ENCODE measurements around the gene FAM219A. TPM values are rescaled to one million over a fixed set of nuclear protein-coding genes. Genes with fewer than 3 reads are reported as not detected.
"Not testable (repeated sequence)": the region's sequence is repeated elsewhere in the genome, so short reads cannot be mapped to it uniquely, and the experiment has no call there.

Gene FAM219A
- total and polyA plus RNA-seq, 2 experiments from 2014 or later = 9.5 to 15.0 TPM

GRCh38 chr9:34485822-34486221, 27.5 kb upstream of the FAM219A start:
- no peak overlapping the region for H3K4me2 ChIP-seq
- H3K4me3 ChIP-seq = no peak overlapping the region
- no peak for DNase-seq (ENCODE audit: low spot score)
- no peaks in the 10 kb centered on the region for H3K9me3 ChIP-seq (ENCODE audit: low read depth)
- H2AFZ ChIP-seq = no peak overlapping the region
- H3K79me2 ChIP-seq = no peaks in the 10 kb centered on the region
- H3K4me1 ChIP-seq (ENCODE audit: insufficient read depth) = no peaks in the 10 kb centered on the region
- WGBS (ENCODE audit: low lambda C conversion rate, missing lambda C conversion rate) = 76% methylated on average over 6 of the region's 6 CpGs
- H4K20me1 ChIP-seq (ENCODE audit: insufficient read depth, poor library complexity, severe bottlenecking) = no peaks in the 10 kb centered on the region
- no peak overlapping the region for H3K27ac ChIP-seq
- H3K36me3 ChIP-seq (replicated peaks; ENCODE audit: insufficient read depth, low read depth) = no peaks in the 10 kb centered on the region
- H3K9me2 ChIP-seq (replicated peaks; ENCODE audit: insufficient read depth) = no peaks in the 10 kb centered on the region
- TF ChIP-seq, protein P1, sequence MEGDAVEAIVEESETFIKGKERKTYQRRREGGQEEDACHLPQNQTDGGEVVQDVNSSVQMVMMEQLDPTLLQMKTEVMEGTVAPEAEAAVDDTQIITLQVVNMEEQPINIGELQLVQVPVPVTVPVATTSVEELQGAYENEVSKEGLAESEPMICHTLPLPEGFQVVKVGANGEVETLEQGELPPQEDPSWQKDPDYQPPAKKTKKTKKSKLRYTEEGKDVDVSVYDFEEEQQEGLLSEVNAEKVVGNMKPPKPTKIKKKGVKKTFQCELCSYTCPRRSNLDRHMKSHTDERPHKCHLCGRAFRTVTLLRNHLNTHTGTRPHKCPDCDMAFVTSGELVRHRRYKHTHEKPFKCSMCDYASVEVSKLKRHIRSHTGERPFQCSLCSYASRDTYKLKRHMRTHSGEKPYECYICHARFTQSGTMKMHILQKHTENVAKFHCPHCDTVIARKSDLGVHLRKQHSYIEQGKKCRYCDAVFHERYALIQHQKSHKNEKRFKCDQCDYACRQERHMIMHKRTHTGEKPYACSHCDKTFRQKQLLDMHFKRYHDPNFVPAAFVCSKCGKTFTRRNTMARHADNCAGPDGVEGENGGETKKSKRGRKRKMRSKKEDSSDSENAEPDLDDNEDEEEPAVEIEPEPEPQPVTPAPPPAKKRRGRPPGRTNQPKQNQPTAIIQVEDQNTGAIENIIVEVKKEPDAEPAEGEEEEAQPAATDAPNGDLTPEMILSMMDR (IDR thresholded peaks at IDR 0.05; ENCODE audit: poor library complexity) = no peak
- TF ChIP-seq EZH2 (IDR thresholded peaks at IDR 0.05; ENCODE audit: borderline replicate concordance) (no peak), EZH2phosphoT487 (IDR thresholded peaks at IDR 0.05; ENCODE audit: low read depth, severe bottlenecking, unreplicated experiment) (no peak)
- peaks cover 15% of the 10 kb centered on the region for H3K27me3 ChIP-seq

GRCh38 chr9:34484678-34485077, 26.3 kb upstream of the FAM219A start:
- no peak overlapping the region for H2AFZ ChIP-seq
- TF ChIP-seq EZH2phosphoT487 (IDR thresholded peaks at IDR 0.05; ENCODE audit: low read depth, severe bottlenecking, unreplicated experiment) (no peak), EZH2 (IDR thresholded peaks at IDR 0.05; ENCODE audit: borderline replicate concordance) (no peak)
- TF ChIP-seq, protein P1 (IDR thresholded peaks at IDR 0.05; ENCODE audit: poor library complexity) = no peak
- no peak overlapping the region for H3K4me2 ChIP-seq
- H3K27me3 ChIP-seq = peaks cover 15% of the 10 kb centered on the region
- H4K20me1 ChIP-seq (ENCODE audit: insufficient read depth, poor library complexity, severe bottlenecking) = no peaks in the 10 kb centered on the region
- no peak overlapping the region for H3K27ac ChIP-seq
- no peaks in the 10 kb centered on the region for H3K9me3 ChIP-seq (ENCODE audit: low read depth)
- no peak for DNase-seq (ENCODE audit: low spot score)
- no peaks in the 10 kb centered on the region for H3K9me2 ChIP-seq (replicated peaks; ENCODE audit: insufficient read depth)
- H3K36me3 ChIP-seq (replicated peaks; ENCODE audit: insufficient read depth, low read depth) = no peaks in the 10 kb centered on the region
- H3K4me1 ChIP-seq (ENCODE audit: insufficient read depth) = no peaks in the 10 kb centered on the region
- H3K79me2 ChIP-seq = no peaks in the 10 kb centered on the region
- H3K4me3 ChIP-seq = no peak overlapping the region

DNA sequence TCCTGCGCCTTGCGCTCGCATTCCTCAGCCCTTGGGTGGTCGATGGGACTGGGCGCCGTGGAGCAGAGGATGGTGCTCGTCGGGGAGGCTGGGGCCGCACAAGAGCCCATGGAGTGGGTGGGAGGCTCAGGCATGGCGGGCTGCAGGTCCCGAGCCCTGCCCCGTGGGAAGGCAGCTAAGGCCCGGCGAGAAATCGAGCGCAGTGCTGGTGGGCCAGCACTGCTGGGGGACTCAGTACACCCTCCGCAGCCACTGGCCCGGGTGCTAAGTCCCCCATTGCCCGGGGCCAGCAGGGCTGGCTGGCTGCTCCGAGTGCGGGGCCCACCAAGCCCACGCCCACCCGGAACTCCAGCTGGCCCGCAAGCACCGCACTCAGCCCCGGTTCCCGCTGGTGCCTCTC, 24.4 kb upstream of the FAM219A start:
- H2AFZ ChIP-seq; H3K27ac ChIP-seq; H3K4me2 ChIP-seq; H3K4me1 ChIP-seq (ENCODE audit: insufficient read depth); DNase-seq (ENCODE audit: low spot score); H3K4me3 ChIP-seq; H3K9me3 ChIP-seq (ENCODE audit: low read depth); H3K36me3 ChIP-seq (replicated peaks; ENCODE audit: insufficient read depth, low read depth); H3K79me2 ChIP-seq; H3K9me2 ChIP-seq (replicated peaks; ENCODE audit: insufficient read depth); H4K20me1 ChIP-seq (ENCODE audit: insufficient read depth, poor library complexity, severe bottlenecking): not testable (repeated sequence)
- WGBS (ENCODE audit: low lambda C conversion rate, missing lambda C conversion rate) = 93% methylated on average over 11 of the region's 27 CpGs
- H3K27me3 ChIP-seq = peaks cover 11% of the 10 kb centered on the region

GRCh38 chr9:34481620-34482019, 23.2 kb upstream of the FAM219A start:
- H3K79me2 ChIP-seq = not testable (repeated sequence)

GRCh38 chr9:34479431-34479866, 21.1 kb upstream of the FAM219A start:
- H3K27ac ChIP-seq = no peak overlapping the region
- TF ChIP-seq EZH2 (IDR thresholded peaks at IDR 0.05; ENCODE audit: borderline replicate concordance) (no peak), EZH2phosphoT487 (IDR thresholded peaks at IDR 0.05; ENCODE audit: low read depth, severe bottlenecking, unreplicated experiment) (no peak)
- TF ChIP-seq, protein P1 (IDR thresholded peaks at IDR 0.05; ENCODE audit: poor library complexity) = no peak
- no peaks in the 10 kb centered on the region for H4K20me1 ChIP-seq (ENCODE audit: insufficient read depth, poor library complexity, severe bottlenecking)
- no peaks in the 10 kb centered on the region for H3K4me1 ChIP-seq (ENCODE audit: insufficient read depth)
- no peaks in the 10 kb centered on the region for H3K9me2 ChIP-seq (replicated peaks; ENCODE audit: insufficient read depth)
- H2AFZ ChIP-seq = no peak overlapping the region
- 46% methylated on average over 5 of the region's 5 CpGs for WGBS (ENCODE audit: low lambda C conversion rate, missing lambda C conversion rate)
- H3K4me3 ChIP-seq = no peak overlapping the region
- DNase-seq (ENCODE audit: low spot score) = peak; percentile 30
- no peak overlapping the region for H3K4me2 ChIP-seq
- H3K27me3 ChIP-seq = peaks cover 16% of the 10 kb centered on the region
- no peaks in the 10 kb centered on the region for H3K9me3 ChIP-seq (ENCODE audit: low read depth)
- H3K36me3 ChIP-seq (replicated peaks; ENCODE audit: insufficient read depth, low read depth) = no peaks in the 10 kb centered on the region
- no peaks in the 10 kb centered on the region for H3K79me2 ChIP-seq

More at GRCh38 chr9:34481620-34482019, 23.2 kb upstream of the FAM219A start:
- H3K4me2 ChIP-seq; H3K9me3 ChIP-seq (ENCODE audit: low read depth); H2AFZ ChIP-seq; H3K4me3 ChIP-seq; H3K27me3 ChIP-seq; H3K9me2 ChIP-seq (replicated peaks; ENCODE audit: insufficient read depth); H4K20me1 ChIP-seq (ENCODE audit: insufficient read depth, poor library complexity, severe bottlenecking); H3K27ac ChIP-seq; H3K36me3 ChIP-seq (replicated peaks; ENCODE audit: insufficient read depth, low read depth); H3K4me1 ChIP-seq (ENCODE audit: insufficient read depth); DNase-seq (ENCODE audit: low spot score): not testable (repeated sequence)
- WGBS (ENCODE audit: low lambda C conversion rate, missing lambda C conversion rate) = 80% methylated on average over 13 of the region's 13 CpGs

Measured in hepatocyte (in vitro differentiated cells).